ENCODE data around the gene PREX1. TPM values are rescaled to one million over a fixed set of nuclear protein-coding genes. Genes with fewer than 3 reads are reported as not detected.

PREX1 gene
- total RNA-seq, 1 donor from 2014 or later: 20.8 TPM

DNA sequence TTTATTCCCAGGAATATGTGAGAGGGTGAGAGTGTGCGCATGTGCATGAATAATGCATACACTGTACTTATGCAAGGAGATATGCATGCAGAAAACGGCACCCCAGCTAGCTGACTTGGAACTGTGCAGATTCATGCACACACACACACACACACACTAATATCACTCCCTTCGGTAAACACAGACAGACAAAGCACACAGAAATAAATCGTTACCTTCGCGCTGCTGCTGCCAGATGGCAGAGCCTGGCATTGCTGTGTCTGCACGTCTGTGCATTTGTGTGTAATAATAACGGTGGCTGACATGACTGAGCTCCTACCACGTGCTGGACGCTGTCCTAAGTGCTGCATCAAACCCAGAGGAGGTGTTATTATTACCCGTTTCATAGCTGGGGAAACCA, 36.8 kb downstream of the PREX1 start:
- TF ChIP-seq, protein P1, sequence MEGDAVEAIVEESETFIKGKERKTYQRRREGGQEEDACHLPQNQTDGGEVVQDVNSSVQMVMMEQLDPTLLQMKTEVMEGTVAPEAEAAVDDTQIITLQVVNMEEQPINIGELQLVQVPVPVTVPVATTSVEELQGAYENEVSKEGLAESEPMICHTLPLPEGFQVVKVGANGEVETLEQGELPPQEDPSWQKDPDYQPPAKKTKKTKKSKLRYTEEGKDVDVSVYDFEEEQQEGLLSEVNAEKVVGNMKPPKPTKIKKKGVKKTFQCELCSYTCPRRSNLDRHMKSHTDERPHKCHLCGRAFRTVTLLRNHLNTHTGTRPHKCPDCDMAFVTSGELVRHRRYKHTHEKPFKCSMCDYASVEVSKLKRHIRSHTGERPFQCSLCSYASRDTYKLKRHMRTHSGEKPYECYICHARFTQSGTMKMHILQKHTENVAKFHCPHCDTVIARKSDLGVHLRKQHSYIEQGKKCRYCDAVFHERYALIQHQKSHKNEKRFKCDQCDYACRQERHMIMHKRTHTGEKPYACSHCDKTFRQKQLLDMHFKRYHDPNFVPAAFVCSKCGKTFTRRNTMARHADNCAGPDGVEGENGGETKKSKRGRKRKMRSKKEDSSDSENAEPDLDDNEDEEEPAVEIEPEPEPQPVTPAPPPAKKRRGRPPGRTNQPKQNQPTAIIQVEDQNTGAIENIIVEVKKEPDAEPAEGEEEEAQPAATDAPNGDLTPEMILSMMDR (conservative IDR thresholded peaks at IDR 0.05): no peak

DNA sequence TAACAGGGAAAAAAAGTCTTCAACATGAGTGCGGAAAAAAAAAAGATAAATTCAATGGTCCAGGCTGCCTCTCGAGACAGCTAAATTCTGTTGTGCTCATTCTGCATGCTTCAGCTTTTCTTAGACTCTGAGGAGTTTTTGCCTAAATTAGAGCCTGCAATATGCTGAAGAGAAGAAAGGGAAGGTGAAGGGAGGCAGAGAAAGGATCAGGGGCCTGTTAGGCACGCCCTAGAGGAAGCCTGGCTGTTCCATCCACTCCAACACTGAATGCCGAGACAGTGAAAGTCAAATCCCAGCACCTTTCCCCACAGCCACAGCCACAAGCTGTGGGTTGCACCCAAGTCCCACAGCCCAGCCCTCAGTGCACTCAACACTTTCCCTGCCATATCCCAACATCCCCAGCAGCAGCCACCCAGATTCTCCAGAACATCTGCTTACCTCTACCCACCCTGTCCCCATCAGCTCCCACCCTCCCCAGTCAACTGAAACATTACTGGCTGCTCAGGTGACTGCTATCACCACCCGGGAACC, 37.3 kb downstream of the PREX1 start:
- Mint-ChIP-seq H3K4me1 (ENCODE audit: unreplicated experiment) (peaks cover 47% of the 10 kb centered on the region), H3K4me3 (no peak overlapping the region), H3K27ac (no peak overlapping the region), H3K36me3 (no peaks in the 10 kb centered on the region), H3K27me3 (peaks cover 33% of the 10 kb centered on the region), H3K9me3 (no peaks in the 10 kb centered on the region)
- DNase-seq (ENCODE audit: extremely low spot score, unreplicated experiment): no peak
- TF ChIP-seq, protein P1 (conservative IDR thresholded peaks at IDR 0.05): no peak

More for the DNA sequence above, 36.8 kb downstream of the PREX1 start:
- no peak for DNase-seq (ENCODE audit: extremely low spot score, unreplicated experiment)
- Mint-ChIP-seq H3K4me1 (ENCODE audit: unreplicated experiment) (peaks cover 51% of the 10 kb centered on the region), H3K4me3 (no peak overlapping the region), H3K9me3 (no peaks in the 10 kb centered on the region), H3K27ac (no peak overlapping the region), H3K27me3 (peaks cover 33% of the 10 kb centered on the region), H3K36me3 (no peaks in the 10 kb centered on the region)

DNA sequence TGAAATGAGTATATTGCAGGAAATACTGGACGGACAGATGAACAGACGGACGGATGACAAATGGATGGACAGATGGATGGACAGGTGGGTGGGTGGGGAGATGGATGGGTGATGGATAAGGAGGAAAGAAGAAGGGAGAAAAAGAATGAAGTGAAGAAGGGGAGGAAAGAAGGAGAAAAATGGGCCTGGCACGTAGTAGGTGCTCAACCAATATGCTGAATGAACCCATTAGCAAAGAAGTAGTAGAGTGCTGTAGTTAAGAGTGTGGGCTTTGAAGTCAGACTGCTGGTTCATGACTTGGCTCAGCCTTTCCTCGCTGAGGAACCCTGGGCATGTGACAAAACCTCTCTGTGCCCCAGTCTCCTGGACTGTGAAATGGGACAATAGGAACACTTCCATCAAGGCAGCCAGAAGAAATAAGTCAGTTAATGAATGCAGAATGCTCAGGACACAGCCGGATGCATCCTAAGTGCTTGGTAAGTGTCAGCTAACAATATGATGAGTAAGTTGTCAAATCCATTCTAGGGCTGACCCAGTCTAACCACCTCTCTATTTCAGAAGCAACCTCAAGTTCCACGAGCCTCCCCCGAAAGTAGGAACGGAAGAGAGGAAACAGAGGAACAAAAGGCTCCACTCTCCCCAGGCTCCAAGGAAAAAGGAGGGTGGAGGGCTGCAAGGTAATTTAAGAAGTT, 37.9 kb downstream of the PREX1 start:
- TF ChIP-seq, protein P1 (conservative IDR thresholded peaks at IDR 0.05): no peak
- Mint-ChIP-seq H3K4me1 (ENCODE audit: unreplicated experiment) (peaks cover 41% of the 10 kb centered on the region), H3K9me3 (no peaks in the 10 kb centered on the region), H3K4me3 (no peak overlapping the region), H3K27me3 (peaks cover 33% of the 10 kb centered on the region), H3K36me3 (no peaks in the 10 kb centered on the region), H3K27ac (no peak overlapping the region)
- DNase-seq (ENCODE audit: extremely low spot score, unreplicated experiment): no peak

DNA sequence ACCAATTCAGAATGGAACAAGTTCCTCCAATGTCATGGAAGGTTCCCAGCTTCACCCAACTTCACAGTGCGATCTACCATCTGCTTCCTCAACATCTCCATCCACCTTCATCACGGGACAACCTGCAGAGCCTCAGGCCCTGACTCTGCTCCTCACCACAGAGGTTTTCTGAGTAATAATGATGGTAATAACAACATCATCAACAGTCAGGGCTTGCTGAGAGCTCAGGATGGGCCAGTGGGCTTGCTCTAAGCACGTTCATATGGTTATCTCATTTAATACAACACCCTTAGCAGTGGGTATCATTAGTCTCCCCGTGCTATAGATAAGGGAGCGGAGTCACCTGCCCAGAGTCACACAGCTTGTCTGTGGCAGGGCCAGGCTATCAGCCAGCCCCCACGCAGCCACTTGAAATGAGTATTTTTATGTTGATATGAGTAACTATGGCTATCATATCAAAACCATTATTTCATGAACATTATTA, 38.6 kb downstream of the PREX1 start:
- no peak for DNase-seq (ENCODE audit: extremely low spot score, unreplicated experiment)
- peaks cover 38% of the 10 kb centered on the region for H3K4me1 Mint-ChIP-seq (ENCODE audit: unreplicated experiment)
- H3K9me3 Mint-ChIP-seq: no peaks in the 10 kb centered on the region
- H3K36me3 Mint-ChIP-seq: no peaks in the 10 kb centered on the region
- peaks cover 32% of the 10 kb centered on the region for H3K27me3 Mint-ChIP-seq
- no peak overlapping the region for H3K4me3 Mint-ChIP-seq
- TF ChIP-seq, protein P1 (conservative IDR thresholded peaks at IDR 0.05): no peak
- no peak overlapping the region for H3K27ac Mint-ChIP-seq

DNA sequence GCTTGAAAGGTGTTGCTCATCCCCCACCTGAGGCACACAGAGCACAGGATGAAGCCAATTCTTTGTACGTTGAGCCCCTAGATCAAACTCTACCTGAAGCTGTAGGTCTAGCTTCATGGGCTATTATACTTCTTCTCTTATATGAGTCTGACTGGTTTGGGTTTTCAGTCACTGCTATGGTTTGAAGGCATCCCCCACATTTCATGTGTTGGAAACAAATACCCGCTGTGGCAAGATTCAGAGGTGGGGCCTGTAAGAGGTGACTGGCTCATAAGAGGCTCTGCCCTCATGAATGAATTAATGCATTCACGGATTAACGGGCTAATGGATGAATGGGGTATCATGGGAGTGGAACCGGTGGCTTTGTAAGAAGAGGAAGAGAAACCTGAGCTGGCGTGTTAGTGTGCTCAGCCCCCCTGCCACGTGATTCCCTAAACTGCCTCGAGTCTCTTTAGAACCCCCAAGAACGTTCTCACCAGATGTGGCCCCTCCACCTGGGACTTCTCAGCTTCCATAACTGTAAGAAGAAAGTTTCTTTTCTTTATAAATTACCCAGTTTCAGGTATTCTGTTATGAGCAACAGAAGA, 39.2 kb downstream of the PREX1 start:
- Mint-ChIP-seq H3K4me1 (ENCODE audit: unreplicated experiment) (peaks cover 31% of the 10 kb centered on the region), H3K27me3 (peaks cover 26% of the 10 kb centered on the region), H3K27ac (peak overlapping the region; percentile 66), H3K36me3 (no peaks in the 10 kb centered on the region), H3K9me3 (no peaks in the 10 kb centered on the region), H3K4me3 (no peak overlapping the region)
- TF ChIP-seq, protein P1 (conservative IDR thresholded peaks at IDR 0.05): no peak
- DNase-seq (ENCODE audit: extremely low spot score, unreplicated experiment): no peak

Data from type B pancreatic cell (in vitro differentiated cells).